HG02571 (cell line): ENCODE results near the gene DIP2C.
A peak's percentile ranks its signal among the peaks of the same experiment; 100 is the strongest.

Experiments
- ATAC-seq: cut with Tn5 transposase; IDR thresholded peaks from one replicate; pipeline ENCODE4 v1.9.1; 2021; ENCODE audit warnings: mild to moderate bottlenecking, moderate library complexity; ENCODE audit not compliant: unreplicated experiment

Gene DIP2C

DNA sequence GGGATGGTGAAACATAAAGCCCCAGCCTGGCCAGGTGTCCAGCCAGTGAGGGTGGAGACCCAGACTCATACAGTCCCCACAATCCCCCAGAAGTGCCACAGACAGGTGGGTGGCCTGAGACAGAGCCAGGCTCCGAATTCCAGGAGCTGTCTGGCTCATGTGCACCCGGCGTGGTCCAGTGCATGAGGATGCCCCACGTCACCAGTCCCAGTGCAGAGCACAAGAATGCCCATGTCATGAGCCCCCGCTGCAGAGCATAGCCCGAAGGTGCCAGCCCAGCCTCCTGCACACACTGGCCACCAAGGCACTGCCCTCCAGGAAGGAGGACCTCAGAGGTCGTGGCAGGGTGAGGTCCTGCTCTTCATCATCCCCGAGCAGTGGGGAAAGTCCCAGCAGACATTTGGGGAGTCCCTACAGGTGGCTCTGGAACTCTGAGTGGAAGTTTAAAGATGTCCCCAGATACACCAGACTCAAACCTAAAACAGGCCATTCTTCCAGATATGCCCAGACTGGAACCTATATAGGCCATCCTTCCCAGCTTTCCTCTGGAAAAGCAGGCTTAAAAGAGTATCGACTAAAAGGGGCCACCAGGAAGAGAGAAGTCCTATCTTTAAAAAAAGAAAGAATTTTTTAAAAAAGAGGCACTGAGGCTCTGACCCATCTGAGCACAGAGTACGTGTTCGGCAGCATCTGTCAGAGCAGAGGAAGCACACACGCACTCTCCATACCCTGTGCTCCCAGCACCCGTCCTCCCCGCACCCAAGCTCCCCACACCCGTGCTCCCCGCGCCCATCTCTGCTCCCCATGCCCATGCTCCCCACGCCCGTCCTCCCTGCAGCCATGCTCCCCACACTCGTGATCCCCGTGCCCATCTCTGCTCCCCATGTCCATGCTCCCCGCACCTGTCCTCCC is 11.5 kb downstream of the DIP2C start:
- peak; percentile 59 for ATAC-seq

DNA sequence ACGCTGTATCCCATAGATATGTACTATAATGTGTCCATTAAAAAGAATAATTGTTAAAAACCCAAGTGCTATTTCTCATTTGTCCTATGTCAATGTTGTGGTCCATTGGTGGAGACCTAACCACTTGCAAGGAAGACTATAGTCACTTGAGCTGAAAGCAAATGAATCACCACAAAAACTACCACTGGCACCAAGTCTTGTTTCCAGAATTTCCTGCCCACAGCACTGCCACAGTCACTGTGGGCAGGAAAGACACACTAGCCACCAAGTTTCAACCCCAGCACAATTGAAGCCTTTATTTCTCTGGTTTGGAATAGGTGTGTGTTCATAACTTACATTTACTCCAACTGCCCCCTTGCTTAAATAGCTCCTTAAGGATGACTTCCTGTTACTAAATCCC is 12.4 kb downstream of the DIP2C start:
- no peak for ATAC-seq

DNA sequence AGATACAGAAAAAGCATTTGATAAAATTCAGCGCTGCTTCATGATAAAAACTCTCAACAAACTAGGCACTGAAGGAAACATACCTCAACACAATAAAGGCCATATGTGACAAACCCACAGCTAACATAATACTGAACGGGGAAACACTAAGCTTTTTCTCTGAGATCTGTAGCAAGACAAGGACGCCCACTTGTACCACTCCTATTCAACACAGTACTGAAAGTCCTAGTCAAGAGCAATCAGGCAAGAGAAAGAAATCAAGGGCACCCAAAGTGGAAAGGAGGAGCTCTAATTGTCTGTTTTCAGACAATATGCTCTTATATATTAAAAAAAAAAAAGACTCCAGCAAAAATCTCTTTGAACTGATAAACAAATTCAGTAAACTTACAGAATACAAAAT is 13.3 kb downstream of the DIP2C start:
- no peak for ATAC-seq

DNA sequence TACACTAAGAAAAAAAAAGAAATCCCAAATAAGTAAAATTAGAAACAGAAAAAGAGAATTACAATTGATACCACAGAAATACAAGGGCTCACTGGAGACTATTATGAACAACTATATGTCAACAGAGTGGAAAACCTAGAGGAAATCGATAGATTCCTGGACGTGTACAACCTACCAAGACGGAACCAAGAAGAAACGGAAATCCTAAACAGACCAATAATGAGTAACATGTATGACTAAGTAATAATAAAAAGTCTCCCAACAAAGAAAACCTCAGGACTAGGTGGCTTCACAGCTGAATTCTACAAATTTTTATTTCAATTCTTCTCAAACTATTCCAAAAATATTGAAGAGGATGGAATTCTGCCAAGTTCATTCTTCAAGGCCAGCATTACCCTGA is 13.9 kb downstream of the DIP2C start:
- no peak for ATAC-seq

DNA sequence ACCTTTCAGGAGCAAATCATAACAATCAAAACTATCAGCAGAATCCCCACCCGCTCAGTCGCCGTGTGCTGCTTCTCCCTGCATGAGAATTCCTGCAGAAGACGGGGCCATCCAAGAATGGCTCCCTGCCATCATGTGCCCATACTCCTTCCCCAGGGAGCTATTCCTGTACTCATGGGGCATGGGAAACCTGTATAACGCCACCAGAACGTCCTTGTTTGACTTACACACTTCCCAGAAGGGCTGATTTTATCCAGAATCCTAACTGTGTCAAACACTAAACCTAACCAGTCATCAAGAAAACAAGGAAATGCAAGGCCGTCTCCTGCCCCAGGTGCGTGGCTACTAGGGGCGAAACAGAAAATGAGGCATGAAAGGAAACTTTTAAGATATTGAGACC is 16.0 kb downstream of the DIP2C start:
- ATAC-seq = no peak

DNA sequence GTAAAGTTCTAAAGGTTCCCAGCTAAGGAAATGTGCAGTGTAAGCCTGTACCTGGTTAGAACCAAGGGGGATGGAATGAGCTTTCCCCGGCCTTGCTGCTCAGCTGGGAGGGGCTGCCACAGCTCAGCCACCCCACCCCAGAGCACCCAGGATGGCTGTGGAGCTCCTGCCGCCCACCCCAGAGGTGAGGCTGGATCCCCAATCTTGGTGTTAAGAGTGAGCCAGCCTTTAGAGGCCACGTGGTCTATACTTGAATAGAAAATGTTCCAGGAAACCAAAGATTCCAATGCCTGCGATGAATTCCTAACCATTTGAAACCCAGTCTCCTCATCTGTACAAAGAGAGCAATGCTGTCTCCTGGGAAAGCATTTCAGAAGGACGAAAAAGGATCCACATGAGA is 16.5 kb downstream of the DIP2C start:
- no peak for ATAC-seq

DNA sequence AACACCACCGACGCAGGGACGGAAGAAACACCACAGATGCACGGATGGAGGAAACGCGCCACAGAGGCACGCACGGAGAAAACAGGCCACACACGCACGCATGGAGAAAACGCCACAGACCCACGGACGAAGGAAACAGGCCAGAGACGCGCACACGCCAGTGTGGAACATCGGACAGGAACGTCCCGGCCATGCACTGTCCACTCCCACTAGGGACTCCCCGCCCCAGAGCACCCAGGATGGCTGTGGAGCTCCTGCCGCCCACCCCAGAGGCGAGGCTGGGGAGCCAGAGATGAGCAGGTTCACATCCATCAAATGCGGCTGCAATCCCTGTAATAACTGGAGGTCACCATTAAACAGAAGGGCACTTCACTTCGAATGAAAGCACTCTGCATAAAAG is 17.3 kb downstream of the DIP2C start:
- no peak for ATAC-seq

DNA sequence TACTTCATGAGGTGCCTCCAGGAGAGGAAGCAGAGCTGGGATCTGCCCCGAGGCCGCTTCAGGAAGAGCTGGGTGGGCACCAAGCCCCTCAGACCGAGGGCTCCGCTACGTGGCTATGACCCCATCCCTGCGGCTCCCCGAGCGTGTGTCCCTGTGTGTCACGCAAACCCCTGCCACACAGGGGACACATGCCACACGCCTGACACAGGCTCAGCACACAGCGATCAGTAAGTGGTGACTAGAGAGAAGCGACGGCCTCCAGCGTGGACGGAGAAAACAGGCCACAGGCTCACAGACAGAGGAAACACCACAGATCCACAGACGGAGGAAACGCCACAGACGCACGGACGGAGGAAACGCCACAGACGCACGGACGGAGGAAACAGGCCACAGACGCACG is 18.5 kb downstream of the DIP2C start:
- ATAC-seq = no peak

DNA sequence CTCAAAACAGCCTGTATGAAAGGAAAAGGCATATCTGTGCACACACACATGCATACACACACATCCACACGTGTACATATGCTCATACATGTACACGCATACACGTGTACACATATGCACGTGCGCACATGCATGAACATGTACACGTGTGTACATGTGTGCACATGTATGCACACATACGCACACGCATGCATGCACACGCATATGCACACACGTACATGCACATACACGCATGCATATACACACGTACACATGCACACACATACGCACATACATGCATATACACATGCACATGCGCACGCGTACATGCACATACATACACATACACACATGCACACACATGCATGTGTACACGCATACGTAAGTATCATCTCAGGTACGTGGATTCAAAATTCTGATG is 19.4 kb downstream of the DIP2C start:
- ATAC-seq = no peak

DNA sequence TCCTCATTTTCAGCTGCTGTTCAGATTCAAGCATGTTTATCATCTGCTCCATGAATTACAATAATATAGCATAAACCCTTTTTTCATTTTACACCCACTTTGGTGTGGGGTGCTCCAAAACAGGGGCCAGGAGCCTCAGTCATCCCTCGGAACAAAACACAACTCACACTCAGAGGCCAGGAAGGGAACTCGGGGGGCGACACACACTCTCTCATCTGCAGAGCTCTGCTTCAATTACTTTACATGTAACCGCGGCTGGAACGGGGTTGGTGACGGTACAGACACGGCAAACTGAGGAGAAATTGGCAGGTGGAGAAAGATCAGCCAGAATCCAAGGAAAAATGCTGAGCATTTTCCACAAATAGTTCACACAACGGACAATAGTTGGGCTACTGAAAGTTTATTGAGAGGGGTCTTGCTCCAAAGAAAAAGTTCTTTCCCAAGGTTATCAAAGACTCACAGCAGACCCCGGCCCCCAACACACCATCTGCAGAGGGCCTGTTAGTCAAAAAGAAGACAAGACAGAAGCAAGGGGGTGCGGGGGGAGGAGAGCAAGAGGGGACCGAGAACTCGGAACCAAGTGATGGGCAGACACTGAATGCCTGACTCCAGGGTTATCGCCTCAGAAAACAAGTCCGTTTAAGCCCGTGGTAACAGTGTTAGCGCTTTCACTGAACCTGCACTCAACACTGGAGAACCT is 20.5 kb downstream of the DIP2C start:
- ATAC-seq = no peak

DNA sequence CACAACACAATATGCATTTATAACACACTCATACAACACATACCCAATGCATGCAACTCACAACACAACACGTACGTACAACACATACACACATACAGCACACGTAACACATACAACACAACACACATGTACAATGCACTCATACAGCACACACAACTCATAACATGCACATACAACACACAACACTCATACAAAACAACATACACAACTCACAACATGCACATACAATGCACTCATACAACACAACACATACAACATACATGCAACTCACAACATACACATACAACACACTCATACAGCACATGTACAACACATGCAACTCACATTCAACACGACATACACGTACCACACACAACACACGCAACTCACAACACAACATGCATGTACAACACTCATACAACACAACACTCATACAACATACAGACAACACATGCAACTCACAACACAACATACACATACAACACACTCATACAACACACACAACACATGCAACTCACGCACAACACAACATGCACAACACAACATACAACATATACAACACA is 21.8 kb downstream of the DIP2C start:
- no peak for ATAC-seq

DNA sequence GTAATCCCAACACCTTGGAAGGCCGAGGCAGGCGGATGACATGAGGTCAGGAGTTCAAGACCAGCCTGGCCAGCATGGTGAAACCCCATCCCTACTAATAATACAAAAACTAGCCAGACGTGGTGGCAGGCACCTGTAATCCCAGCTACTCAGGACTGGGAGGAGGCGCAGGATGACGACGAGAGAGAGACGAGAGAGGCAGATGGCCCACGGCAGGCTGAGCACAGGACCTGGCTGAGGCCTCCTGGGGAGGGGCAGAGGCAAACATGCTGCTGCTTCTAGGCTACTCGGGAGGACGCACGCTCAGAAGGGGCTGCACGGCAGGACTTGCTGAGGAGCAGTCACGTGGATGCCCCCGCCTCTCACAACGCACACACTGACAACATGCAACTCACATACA is 22.4 kb downstream of the DIP2C start:
- ATAC-seq = no peak

DNA sequence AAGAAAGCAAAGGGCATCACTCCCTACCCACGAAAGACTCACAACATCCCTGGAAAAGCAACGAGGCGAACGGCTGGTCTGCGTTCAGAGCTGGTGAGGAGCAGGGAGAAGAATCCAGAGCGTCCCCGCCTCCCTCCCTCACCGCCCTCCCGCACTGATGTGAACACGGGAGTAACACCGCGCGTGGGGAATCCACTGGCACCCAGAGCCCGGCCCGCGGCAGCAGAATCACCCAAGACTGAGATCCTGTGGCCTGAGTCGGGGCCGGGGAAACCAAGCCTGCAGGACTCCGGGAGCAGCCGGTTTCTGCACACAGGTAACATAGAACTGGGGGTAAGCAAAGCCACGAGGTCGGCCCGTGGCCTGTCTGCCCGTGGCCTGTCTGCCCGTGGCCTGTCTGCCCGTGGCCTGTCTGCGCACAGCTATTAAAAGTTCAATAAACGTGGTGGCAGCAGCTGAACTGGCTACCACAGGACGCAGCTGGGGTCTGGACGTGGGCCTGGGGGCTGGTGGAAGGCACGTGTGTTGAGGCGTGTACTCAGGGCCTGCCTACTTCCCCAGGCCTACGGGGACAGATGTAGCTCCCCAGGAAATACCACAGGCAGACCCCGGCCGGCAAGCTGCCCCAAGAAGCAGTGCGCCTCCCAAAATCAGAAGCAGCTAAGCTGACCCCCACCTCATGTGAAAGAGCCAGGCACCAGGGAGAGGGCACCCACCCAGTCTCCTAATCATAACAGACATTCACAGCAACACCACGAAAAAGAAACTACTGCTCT is 23.0 kb downstream of the DIP2C start:
- ATAC-seq = no peak

DNA sequence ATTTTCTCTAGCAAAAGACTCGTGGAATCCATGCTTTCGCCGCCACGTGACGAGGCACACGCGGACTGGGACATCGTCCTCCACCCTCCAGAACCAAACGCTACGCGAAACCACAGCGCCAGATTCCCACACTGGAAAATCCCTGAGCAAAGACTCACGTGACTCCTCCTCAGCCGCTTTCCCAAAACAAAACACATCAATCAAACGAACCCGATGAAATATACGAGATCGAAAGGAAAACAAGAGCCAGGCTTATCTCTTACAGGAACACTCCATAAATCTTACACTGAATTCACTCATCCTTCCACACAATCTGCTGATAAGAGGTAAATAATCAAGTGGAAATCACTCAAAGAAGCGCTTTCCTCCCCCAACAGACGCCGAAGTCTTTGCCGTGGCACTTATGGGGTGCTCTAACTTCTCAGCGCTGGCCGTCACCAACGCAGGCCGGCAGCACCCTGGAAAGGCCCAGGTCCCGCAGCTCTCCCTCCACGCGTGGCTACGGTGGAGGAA is 23.8 kb downstream of the DIP2C start:
- ATAC-seq = no peak

DNA sequence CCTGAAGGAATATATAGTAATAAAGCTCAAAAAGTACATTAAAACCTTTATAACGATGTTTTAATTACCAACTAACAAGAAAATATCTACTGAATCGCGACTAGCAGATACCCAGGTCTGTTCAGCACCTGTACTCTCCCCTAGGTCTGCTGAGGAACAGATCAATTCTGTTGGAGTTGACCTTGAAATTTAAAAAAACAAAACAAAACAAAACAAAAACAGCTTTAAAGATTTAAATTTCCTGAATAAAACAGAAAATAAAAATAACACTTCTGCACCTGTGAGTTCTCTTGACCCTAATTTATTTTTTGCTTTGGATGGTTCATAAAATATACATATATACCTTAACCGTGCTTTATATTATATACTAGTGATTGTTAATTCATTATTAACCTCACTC is 24.6 kb downstream of the DIP2C start:
- no peak for ATAC-seq

DNA sequence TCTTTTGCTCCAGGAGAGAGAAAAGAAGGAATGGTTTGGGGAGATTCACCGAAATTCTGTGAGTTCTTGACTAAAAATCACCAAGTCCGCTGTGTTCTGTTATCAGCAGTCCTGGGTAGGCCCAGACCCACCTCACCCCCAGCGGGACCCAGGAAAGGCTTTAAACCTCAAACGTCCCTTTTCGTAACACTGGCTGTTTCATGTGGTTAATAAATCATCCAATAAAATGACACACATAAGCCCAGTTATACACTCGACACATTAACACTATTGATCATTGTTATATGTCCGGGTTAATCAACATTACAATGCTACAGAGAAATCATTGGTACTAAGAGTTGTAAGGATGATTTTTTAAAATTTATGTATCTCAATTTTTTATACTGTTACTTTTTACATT is 25.2 kb downstream of the DIP2C start:
- no peak for ATAC-seq

DNA sequence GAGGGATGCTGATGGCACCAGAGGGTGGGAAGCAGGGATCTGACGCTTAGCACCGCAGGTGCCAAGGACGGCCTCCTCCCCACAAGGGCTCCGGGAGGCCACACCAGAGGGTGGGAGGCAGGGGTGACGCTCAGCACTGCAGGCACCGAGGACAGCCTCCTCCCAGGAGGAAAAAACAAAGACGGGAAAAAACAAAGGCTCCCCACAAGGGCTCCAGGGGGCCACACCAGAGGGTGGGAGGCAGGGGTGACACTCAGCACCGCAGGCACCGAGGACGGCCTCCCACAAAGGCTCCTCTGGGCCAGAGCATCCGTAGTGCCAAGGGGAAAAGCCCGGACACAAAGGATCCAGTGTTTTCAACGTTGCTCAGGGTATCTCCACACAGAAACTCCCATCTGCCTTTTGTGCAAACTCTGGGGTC is 25.6 kb downstream of the DIP2C start:
- ATAC-seq = no peak

DNA sequence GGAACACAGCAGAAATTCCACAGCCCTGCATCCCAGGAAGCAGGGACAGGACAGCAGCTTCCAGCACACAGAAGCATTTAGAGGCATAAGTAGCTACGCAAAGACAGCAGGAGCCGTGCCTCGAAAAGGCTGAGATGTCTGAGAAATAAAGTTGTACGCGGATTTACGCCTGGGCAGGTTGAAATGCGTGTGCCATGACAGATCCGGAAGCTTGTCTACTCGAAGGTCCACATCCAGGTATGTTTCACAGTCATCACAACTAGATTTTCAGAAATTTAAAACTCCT is 26.1 kb downstream of the DIP2C start:
- no peak for ATAC-seq

DNA sequence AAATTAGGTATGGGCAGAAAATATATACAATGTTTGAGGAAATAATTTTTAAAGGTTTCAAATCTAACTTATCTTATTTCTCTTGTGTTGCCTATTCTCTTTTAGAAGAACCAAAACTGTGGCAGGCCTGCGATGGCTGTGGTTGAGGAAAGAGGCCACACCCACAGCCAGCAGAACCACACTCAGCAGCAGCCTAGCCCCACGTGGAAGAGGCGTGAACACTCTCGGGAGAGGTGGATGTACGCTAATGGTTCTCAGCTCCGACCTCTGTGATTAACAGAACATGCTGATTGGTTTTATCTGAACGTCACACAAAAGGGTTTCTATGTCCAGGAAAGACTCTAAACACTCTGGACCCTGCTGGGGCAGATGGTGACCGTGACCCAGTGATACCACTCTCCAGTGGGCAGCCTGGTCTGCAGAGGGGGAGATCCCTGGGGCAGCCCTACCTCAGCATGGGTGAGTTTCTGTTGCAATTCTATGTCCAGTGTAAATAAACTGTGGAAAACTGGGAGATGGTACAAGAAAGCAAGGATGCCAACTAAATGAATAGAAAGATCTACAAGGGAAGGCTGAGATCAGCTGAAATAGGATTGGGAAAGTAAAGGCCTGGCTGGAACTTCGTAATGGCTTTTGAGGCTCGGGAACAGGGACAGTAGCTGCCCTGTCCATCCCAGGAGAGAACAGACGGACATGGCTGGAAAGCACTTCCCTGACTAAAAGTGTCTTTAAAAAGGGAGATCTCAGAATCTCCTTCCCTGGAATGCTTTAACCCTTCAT is 26.6 kb downstream of the DIP2C start:
- ATAC-seq = no peak

DNA sequence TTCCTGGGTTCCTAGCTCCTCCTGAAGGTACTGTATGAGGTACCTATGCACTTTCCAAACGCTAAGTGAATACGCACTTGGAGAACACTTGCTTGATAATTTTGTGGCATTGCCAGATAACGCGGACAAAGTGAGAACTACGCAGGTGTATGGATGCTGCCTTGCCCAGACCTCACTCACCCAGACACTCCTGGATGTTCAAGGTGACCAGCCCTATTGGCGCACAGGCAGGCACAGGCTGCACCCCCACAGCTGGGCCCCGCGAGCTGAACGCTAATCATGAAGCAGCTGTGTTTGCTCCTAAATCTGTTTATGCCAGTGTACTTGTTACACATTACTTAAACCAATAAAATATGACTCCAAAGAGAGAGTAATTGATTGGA is 27.3 kb downstream of the DIP2C start:
- ATAC-seq = no peak
